Pancreas (tissue), 10 donors: ENCODE results near the gene CAPZA2. TPM values are rescaled to one million over a fixed set of nuclear protein-coding genes. Genes with fewer than 3 reads are reported as not detected.
"Not testable (repeated sequence)": the region's sequence is repeated elsewhere in the genome, so short reads cannot be mapped to it uniquely, and the experiment has no call there.

Source experiments
- ATAC-seq, 4 donors: fragments of 200-7000 bp; cut with Tn5 transposase; one replicate each; pipeline versions ENCODE4 v1.8.0 to v1.9.1; 2020; ENCODE audit warnings: mild to moderate bottlenecking in 4 of 4, moderate library complexity in 4 of 4
- DNase-seq, 6 donors: peaks; one replicate each; pipeline ENCODE4 v3.0.0-alpha.2; 2020
- FAIRE-seq: peaks from 2 replicates; lab custom pipeline; 2012; peaks lifted over from hg19 to GRCh38; lab: Jason Lieb, UNC
- H3K27ac ChIP-seq, 4 donors: fragments of 200-600 bp; sonication (generic); 1 replicate in 3 of 4; 2 replicates in 1 of 4; pipeline versions ENCODE4 v1.5.0 to v1.8.0; 2020
- H3K27me3 ChIP-seq, 4 donors: fragments of 200-600 bp; one replicate each; pipeline ENCODE4 v1.8.0; 2021
- H3K36me3 ChIP-seq, 3 donors: fragments of 200-600 bp; sonication (generic) in 1 of 3; one replicate each; pipeline versions ENCODE4 v1.5.0 to v1.8.0; 2020 to 2021
- H3K4me1 ChIP-seq, 3 donors: fragments of 200-600 bp; one replicate each; pipeline ENCODE4 v1.8.0; 2021
- H3K4me3 ChIP-seq, 4 donors: fragments of 200-600 bp; sonication (generic) in 2 of 4; one replicate each; pipeline versions ENCODE4 v1.5.0 to v1.8.0; 2020 to 2021
- H3K9me3 ChIP-seq, 4 donors: fragments of 200-600 bp; one replicate each; pipeline ENCODE4 v1.8.0; 2021
- WGBS, 2 donors: extraction: QIAGEN DNeasy Blood & Tissue Kit; methylation state at CpG; one replicate each; pipeline ENCODE4 v1.1.7; 2013; 5-methylcytosine and 5-hydroxymethylcytosine counted together
- intact Hi-C, 3 donors: fragments of 100-400 bp; cut with DNase I; formaldehyde crosslinking; loops; one replicate each; pipeline versions ENCODE4 v1.11.1 to v1.14.2; 2022
- polyA plus RNA-seq, 2 donors: library from polyadenylated mRNA; stranded (reverse); fragments of 200-250 nt; gene quantifications; one replicate each; pipeline ENCODE4 v1.2.3, GENCODE V29; 2013
- total RNA-seq, 6 donors: library from RNA; stranded (reverse); fragmentation: NEBNext Ultra II Directional in 4 of 6; extraction: Animal tissue kit (Norgen Biotek cat#: 25700) in 4 of 6; gene quantifications; one replicate each; pipeline versions ENCODE4 v1.2.1 to v1.2.4, GENCODE V29; 2021 to 2023
- TF ChIP-seq, protein P1 (sequence below), 4 donors: fragments of 200-600 bp; sonication (generic) in 3 of 4; IDR thresholded peaks; one replicate each; pipeline versions ENCODE4 v1.5.0 to v1.8.0; 2021; ENCODE audit warnings: antibody characterized with exemption in 4 of 4
- donor health status: healthy with polysubstance abuse.
- donor health status: DM: no; HTN: no; CAD: no; lungs with moderate emphysema.
- donor health status: DM: no; HTN: no; CAD: no.
- donor health status: control.
- donor health status: control.
- donor health status: Bipolar disorder and iron deficiency.
- donor health status: DM: yes; HTN: yes; CAD: no.
- donor health status: DM: no; HTN: no; CAD: no.
- donor health status: DM: no; HTN: no; CAD: no.
- donor health status: DM: yes; HTN: yes; CAD: no.

The CAPZA2 gene
- total and polyA plus RNA-seq, 8 donors, result 10.8 to 97.9 (median 58.3) TPM

DNA sequence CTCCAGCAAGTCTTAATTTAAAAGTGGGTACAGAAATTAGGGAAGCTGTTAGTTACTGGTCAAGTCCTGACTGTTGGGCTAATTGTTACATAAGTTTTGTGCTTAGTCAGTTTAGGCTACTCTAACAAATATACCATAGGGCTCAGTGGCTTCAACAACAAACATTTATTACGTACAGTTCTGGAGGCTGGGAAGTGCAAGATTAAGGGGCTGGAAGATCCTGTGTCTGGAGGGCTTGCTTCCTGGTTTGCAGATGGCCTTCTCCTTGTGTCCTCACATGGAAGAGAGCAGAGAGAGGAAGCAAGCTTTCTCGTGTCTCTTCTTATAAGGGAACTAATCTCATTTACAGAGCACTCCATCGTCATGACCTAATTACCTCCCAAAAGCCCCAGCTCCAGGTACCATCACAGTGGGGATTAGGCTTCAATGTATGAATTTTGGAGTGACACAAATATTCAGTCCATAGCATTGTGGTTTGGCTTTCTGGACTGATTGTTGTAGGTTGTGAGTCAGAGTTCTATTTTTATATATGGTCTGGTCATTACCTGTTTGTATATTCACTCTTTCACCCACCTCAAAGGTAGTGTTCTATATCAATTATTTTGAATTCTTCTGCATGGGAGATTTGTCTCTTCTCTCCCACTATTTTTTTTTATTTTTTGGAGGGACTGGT is 108.0 kb downstream of the CAPZA2 start:
- DNase-seq (no peak), ATAC-seq (no peak), FAIRE-seq (no peak)
- WGBS, 2 donors, result 78 to 85% methylated on average over 3 of the region's 3 CpGs
- no peak overlapping the region for H3K4me3 ChIP-seq
- H3K9me3 ChIP-seq, result no peaks in the 10 kb centered on the region
- intact Hi-C loops, result no loop called here
- TF ChIP-seq, protein P1, sequence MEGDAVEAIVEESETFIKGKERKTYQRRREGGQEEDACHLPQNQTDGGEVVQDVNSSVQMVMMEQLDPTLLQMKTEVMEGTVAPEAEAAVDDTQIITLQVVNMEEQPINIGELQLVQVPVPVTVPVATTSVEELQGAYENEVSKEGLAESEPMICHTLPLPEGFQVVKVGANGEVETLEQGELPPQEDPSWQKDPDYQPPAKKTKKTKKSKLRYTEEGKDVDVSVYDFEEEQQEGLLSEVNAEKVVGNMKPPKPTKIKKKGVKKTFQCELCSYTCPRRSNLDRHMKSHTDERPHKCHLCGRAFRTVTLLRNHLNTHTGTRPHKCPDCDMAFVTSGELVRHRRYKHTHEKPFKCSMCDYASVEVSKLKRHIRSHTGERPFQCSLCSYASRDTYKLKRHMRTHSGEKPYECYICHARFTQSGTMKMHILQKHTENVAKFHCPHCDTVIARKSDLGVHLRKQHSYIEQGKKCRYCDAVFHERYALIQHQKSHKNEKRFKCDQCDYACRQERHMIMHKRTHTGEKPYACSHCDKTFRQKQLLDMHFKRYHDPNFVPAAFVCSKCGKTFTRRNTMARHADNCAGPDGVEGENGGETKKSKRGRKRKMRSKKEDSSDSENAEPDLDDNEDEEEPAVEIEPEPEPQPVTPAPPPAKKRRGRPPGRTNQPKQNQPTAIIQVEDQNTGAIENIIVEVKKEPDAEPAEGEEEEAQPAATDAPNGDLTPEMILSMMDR (IDR thresholded peaks at IDR 0.05), result no peak
- no peak overlapping the region for H3K27ac ChIP-seq
- peaks cover 0 to 12% (median 9%) of the 10 kb centered on the region in 3 donors for H3K4me1 ChIP-seq
- H3K27me3 ChIP-seq, result no peaks in the 10 kb centered on the region
- no peaks in the 10 kb centered on the region for H3K36me3 ChIP-seq

- H3K27me3 ChIP-seq, H3K9me3 ChIP-seq, H3K36me3 ChIP-seq, intact Hi-C loops, DNase-seq, H3K4me3 ChIP-seq, ATAC-seq, FAIRE-seq, H3K27ac ChIP-seq: not testable (repeated sequence)
- peaks cover 0 to 12% (median 9%) of the 10 kb centered on the region in 3 donors for H3K4me1 ChIP-seq
Measured at GRCh38 chr7:116971153-116971552, 108.8 kb downstream of the CAPZA2 start.

Other genes with a start within 250 kb of the CAPZA2 start
- gene MET, start 190.4 kb upstream of the CAPZA2 start, total RNA-seq, result 10 to 100 TPM; 10.7 to 23.5 (median 17.9) TPM
- 1 to 10 TPM; 2.0 to 2.7 TPM for gene MET, start 190.4 kb upstream of the CAPZA2 start, polyA plus RNA-seq
- 10 to 100 TPM; 16.4 to 20.2 (median 18.1) TPM for gene ST7, start 90.9 kb downstream of the CAPZA2 start, total RNA-seq
- gene ST7, start 90.9 kb downstream of the CAPZA2 start, polyA plus RNA-seq, result 10 to 100 TPM in 1 of 2 donors, 1 to 10 TPM in 1; 8.2 to 16.1 TPM